T-helper 1 cell treated with Interleukin-12 subunit alpha and Interleukin-12 subunit beta and Interleukin-4 antibody, amounts not matched to agents 30 ng/mL and 1 ng/mL, for 36 hours (primary cell): Measurements from ENCODE around the gene CFAP97. TPM values are rescaled to one million over a fixed set of nuclear protein-coding genes. Genes with fewer than 3 reads are reported as not detected.
"Not testable (repeated sequence)": the region's sequence is repeated elsewhere in the genome, so short reads cannot be mapped to it uniquely, and the experiment has no call there.

Experiments used
- intact Hi-C: fragments of 100-400 bp; cut with micrococcal nuclease; formaldehyde crosslinking; loops from one replicate; pipeline ENCODE4 v1.15.1; 2024
- total RNA-seq: library from RNA; stranded (reverse); gene quantifications from 2 replicates; pipeline ENCODE4 v1.2.3, GENCODE V29; 2022

Gene CFAP97
- 30.2 and 31.3 TPM in 2 replicates for total RNA-seq

DNA sequence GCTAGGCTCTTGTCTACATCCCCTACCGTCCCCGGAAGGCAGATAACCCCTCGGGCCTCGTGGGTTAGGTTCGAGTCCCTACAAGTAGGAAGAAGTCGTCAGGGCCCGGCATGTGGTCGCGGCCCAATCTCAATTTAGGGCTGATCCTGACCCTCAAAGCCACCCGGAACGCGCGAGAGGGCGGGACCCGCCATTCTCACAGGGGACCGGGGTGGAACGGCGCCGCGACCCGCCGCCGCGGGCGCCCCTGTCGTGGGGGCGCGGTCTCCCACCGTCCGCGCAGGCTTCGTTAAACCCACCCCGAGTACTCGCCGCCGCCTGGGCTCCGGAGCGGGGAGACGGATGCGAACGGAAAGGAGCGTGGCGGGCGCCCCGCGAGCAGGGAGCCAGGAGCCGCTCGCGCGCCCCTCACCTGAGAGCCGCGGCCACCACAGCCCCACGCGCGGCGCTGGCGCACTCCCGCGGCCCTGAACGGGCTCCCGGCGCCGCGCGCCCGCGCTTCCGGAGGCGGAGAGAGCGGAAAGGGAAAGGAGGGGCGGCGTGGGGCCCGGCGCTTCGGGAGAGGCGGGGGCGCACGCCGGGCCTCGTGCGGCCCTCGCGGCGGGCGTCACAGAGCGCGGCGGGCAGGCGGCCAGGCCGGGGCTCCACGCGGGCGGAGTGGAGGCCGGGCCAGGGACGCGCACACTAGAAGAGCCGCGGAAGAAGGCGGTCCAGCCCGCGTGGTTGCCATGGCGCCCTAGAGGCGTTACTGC is at the start of gene CFAP97:
CFAP97 (minus strand) TSS at position 515 of the 752 bp plus-strand sequence. CDS start 12,804 bp downstream, outside the sequence.
- intact Hi-C loops = loop anchor here (1.0 to 10.0 kb wide), 19 partner anchors 20 to 1759 kb away; partner anchors contain the start of genes ACSL1, ANKRD37, CASP3 and CCDC110

DNA sequence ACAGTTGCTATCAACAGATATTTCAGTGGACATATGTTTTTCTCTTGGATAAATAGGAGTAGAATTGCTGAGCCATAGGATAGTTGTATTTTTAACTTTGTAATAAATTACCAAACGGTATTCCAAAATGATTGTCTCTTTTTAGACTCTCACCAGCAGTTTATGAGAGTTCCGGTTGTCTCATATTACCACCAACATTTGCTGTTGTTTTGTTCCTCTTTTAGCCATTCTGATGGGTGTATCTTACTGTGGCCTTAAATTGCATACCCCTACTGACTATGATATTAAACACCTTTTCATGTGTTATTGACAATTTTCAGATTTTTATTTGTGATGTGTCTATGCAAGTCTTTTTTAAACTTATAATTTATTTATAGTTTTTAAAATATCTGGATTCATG is 45.3 kb upstream of the CFAP97 start:
- intact Hi-C loops = no loop called here

- intact Hi-C loops = no loop called here
These were observed 44.7 kb upstream of the CFAP97 start for GRCh38 chr4:185248393-185249039.

DNA sequence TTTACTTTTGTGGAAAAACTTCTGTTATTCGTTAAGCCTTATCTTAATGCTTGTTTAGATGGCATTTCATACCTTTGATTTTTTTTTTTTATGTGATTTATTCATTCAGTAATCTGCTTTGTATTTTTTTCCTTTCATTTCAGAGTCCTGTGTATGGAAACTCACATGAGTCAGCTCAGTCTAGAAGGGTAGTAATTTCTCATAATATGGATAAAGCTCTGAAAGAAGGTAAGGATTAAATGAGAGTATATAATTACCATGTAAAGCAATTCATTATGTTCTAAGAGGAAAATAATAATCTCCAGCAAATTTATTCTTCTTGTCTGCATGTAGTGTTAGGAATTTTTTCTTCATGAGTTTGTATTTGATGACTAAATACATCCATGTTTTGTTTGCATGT is 43.4 kb upstream of the CFAP97 start:
- intact Hi-C loops = no loop called here

DNA sequence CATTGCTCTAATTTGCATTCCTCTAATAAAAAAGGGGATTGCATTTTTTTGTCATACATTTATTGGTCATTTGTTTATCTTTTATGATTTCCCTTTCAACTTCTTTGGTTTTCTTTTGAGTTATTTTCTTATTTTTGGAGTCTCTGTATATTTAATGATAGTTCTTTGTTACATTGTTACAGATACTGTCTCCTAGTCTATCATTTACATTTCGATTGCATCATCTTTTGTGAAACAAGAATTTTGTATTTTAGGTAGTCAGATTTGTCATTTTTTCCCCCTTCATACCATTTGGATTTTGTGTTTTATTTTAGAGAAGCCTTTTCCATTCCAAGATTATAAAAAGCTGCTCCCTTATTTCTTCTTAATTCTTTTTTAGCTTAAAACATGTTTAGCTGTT is 42.7 kb upstream of the CFAP97 start:
- intact Hi-C loops = no loop called here

DNA sequence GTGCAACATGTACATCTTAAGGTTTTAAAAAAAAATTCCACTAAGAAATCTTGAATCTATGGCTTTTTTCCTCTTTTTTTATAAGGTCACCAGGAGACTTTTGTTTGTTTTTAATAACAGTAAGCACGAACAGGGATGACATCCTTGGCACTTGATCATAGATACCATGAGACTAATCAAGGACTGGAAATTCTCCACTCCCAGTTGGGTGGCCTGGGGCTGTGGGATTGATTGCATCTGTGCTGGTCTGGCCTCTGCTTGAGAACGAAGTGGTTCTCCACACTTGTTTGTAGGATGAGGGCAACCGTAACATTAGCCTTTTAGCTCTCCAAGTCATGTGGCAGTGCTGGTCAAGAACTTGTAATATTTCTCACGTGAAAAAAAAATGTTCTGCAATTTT is 41.0 kb upstream of the CFAP97 start:
- intact Hi-C loops = no loop called here

- intact Hi-C loops = no loop called here
These were observed 40.1 kb upstream of the CFAP97 start for GRCh38 chr4:185243879-185244278.

- intact Hi-C loops = no loop called here
These were observed 39.1 kb upstream of the CFAP97 start for GRCh38 chr4:185242749-185243533.

DNA sequence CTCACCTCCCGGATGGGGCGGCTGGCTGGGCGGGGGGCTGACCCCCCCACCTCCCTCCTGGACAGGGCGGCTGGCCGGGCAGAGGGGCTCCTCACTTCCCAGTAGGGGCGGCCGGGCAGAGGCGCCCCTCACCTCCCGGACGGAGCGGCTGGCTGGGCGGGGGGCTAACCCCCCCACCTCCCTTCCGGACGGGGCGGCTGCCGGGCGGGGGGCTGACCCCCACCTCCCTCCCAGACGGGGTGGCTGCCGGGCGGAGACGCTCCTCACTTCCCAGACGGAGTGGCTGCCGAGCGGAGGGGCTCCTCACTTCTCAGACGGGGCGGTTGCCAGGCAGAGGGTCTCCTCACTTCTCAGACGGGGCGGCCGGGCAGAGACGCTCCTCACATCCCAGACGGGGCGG is 36.7 kb upstream of the CFAP97 start:
- intact Hi-C loops = not testable (repeated sequence)

DNA sequence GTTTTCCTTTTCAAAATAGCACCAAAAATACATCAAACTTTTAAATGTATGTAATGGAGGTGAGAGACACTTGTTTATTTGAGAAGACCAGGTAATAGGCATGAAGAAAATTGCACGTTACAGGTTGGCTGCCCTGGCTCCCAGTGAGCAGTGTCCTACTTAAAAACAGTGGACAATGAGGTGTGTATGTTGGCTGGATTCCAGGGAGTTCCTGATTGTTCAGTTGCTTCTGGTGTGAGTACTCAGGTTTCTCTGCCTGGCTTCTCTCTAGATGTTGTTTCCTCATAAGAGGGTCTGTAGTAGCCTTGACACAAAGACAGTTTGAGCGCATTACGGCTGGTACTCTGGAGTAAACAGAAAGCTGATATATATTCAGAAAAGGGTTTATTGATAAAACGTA is 35.0 kb upstream of the CFAP97 start:
- intact Hi-C loops = no loop called here

DNA sequence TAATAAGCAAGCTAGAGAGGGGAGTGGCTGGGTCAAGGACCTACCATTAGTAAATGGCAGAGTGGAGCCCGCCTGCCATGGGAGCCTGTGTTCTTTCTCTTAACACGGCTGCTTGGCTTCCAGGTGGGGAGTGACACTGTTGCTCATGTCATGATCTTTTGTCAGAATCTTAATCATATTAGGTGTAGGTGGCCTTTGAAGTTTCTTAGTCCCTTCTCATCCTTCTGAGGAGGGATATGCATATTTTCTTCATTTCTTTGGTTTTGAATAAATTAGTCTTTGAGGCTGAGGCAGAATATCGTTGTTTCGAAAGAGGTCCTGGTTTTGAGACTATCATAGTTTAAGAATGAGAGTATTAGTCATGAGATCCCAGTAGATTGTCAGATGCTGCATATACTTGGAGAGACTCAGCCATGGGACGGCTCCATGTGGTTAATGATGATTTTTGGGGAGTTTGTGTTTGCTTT is 34.4 kb upstream of the CFAP97 start:
- intact Hi-C loops = no loop called here

GRCh38 chr4:185237175-185237574 is 33.4 kb upstream of the CFAP97 start:
- intact Hi-C loops = no loop called here

DNA sequence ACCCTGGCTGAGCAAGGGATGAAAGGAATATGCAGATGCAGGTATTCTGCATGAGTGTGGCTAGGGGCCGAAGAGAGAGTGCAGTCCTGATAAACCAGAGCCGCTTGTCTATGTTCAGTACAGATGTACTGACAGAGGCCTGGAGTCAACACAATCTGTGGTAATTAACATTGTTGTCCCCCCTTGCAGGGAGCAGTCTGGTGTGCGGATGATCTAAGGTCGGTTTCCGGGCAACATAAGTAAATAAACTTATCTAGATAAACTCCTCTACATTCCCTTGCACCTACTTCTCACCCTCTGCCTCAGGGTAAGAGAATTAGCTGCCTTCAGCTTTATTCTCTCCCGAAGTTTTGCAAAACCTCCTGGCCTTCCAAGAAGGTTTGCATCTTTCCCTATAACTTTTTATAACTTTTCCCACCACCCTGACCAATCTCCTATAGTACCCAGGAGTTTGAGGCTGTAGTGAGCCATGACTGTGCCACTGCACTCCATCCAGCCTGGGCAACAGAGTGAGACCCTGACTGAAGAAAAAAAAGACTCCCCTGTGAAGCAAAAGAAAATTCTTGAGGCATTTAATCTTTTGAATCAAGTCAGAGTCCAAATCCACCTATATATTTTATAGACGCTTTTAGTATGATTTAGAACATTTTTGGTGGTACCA is 32.2 kb upstream of the CFAP97 start:
- intact Hi-C loops = no loop called here

GRCh38 chr4:185235119-185235842 is 31.5 kb upstream of the CFAP97 start:
- intact Hi-C loops = no loop called here

DNA sequence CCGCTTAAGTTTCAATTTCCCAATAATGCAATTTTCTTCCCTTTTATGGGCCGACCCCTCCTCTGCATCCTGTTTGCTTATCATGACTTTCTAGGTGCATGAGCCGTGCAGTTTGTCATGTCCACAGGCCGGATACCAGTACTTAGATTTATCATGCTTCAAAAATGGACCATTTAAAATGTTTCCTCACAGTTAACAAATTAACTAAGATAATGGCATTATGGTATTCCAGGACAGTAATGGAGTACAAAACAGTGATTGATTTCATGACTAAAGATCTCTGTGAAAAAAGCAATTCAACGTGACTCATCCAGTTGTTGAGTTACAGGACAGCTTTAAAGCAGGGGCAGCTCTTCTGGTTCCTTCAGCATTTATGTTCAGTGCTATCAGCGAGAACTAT is 28.6 kb upstream of the CFAP97 start:
- intact Hi-C loops = no loop called here

- intact Hi-C loops = no loop called here
These were observed 25.4 kb upstream of the CFAP97 start for GRCh38 chr4:185229021-185229818.

- intact Hi-C loops = no loop called here
These were observed 24.0 kb upstream of the CFAP97 start for GRCh38 chr4:185227713-185228278.

DNA sequence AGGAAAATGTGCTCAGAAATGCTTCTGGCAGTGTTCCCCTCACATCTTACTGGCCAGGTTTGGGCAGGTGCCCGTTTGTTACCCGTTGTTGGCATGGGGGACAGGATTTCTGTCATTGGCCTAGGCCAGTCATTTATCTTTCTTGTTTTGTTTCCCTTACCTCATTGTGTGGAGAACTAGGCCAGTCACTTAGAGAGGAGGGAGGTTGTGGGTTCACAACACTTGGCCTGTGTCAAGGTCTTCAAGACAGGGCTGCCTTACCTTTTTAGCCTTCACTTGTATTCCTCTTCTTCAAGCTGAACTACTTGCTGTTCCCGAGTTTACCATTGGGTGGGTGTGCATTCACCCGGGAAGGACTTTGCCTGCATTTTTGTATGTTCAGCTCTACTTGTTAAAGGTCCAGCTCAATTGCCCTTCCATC is 23.3 kb upstream of the CFAP97 start:
- intact Hi-C loops = no loop called here

DNA sequence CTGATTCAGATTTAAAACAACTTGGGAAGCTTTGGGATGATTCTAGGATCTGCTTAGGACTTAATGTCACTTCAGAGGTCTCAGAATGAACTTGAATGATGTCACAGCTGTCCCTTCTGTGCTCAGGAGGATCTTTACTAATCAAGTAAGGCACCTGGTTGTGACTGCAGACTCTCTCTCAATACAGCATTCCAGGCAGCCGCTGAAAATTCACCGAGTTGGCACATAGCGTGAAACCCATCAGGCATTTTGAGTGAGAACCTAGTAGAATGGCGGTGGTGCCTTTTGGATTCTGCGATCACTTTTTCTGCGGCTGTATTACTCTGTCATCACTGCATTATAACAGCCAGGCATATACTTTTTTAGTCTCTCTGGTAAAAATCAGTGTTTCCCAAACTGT is 22.1 kb upstream of the CFAP97 start:
- intact Hi-C loops = no loop called here

- intact Hi-C loops = no loop called here
These were observed 20.8 kb upstream of the CFAP97 start for GRCh38 chr4:185224597-185224996.
